Activated T-cell treated with anti-CD3 and anti-CD28 coated beads, Interleukin-2, amount 50 U/mL, for 72 hours (primary cell): ENCODE results near the gene TSPAN8. TPM values are rescaled to one million over a fixed set of nuclear protein-coding genes. Genes with fewer than 3 reads are reported as not detected.
"Not testable (repeated sequence)": the region's sequence is repeated elsewhere in the genome, so short reads cannot be mapped to it uniquely, and the experiment has no call there.

ENCODE experiments used
- ATAC-seq, 2 donors: fragments of 150-1000 bp; cut with Tn5 transposase; replicated peaks in 1 of 2; 2 replicates each; pipeline ENCODE4 v1.10.0; 2021; ENCODE audit warnings: moderate library complexity in 2 of 2, mild to moderate bottlenecking in 1 of 2
- DNase-seq, 2 donors: peaks; one replicate each; pipeline ENCODE4 v3.0.0; 2021 to 2022; ENCODE audit warnings: mixed read lengths in 1 of 2
- H3K27ac Mint-ChIP-seq: one replicate; pipeline ENCODE4 v1.8.0; 2022; ENCODE audit warnings: mild to moderate bottlenecking, moderate library complexity, mixed read lengths
- H3K27me3 Mint-ChIP-seq: one replicate; pipeline ENCODE4 v1.8.0; 2022; ENCODE audit warnings: low read depth, mixed read lengths
- H3K36me3 Mint-ChIP-seq, 2 donors: one replicate each; pipeline ENCODE4 v1.8.0; 2022; ENCODE audit warnings: mixed read lengths in 2 of 2, mild to moderate bottlenecking in 1 of 2; ENCODE audit not compliant: insufficient read depth in 2 of 2
- H3K4me1 Mint-ChIP-seq: one replicate; pipeline ENCODE4 v1.8.0; 2022; ENCODE audit warnings: low read depth, mixed read lengths
- H3K4me3 Mint-ChIP-seq, 2 donors: one replicate each; pipeline ENCODE4 v1.8.0; 2022; ENCODE audit warnings: mild to moderate bottlenecking in 2 of 2, mixed read lengths in 2 of 2, moderate library complexity in 2 of 2
- H3K9me3 Mint-ChIP-seq, 2 donors: one replicate each; pipeline ENCODE4 v1.8.0; 2022; ENCODE audit warnings: mixed read lengths in 2 of 2
- total RNA-seq, 2 donors: library from RNA; stranded (reverse); gene quantifications; one replicate each; pipeline ENCODE4 v1.2.3, GENCODE V29; 2022

Gene TSPAN8
- total RNA-seq, 2 donors from 2014 or later, result not detected

DNA sequence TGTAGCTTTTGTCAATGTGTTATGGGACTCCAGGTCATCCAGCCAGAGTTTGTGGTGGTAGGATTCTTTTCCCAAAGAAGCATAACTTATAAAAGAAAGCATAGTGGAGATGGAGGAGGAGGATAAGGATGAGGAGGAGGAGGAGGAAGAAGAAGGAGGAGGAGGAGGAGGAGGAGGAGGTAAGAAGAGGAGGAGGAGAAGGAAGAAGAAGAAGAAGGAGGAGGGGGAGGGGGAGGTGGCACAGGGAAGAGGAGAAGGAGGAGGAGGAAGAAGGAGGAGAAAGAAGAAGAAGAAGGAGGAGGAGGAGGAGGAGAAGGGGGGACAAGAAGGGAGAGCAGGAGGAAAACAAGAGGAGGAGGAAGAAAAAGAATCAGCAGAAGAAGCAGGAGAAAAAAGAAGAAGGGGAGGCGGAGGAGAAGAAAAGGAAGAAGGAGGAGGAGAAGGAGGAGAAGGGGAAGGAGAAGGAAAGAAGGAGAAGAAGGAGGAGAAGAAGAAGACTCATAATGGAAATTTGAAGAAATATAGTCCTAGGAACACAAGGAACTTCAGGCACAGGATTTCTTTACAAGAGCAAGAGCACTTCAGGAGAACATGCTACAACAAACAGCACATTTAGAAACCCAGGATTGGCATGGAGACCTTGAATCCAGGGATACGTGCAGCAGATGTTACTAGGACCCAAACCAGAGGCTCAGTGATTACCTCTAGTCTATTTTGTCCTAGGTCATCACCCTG, 22.6 kb downstream of the TSPAN8 start:
- H3K27ac Mint-ChIP-seq, result no peak overlapping the region
- H3K36me3 Mint-ChIP-seq, result no peaks in the 10 kb centered on the region
- peaks cover 2 to 4% of the 10 kb centered on the region in 2 donors for H3K9me3 Mint-ChIP-seq
- ATAC-seq, result no peak
- no peak overlapping the region for H3K4me3 Mint-ChIP-seq
- H3K27me3 Mint-ChIP-seq, result no peaks in the 10 kb centered on the region
- no peak for DNase-seq
- H3K4me1 Mint-ChIP-seq, result no peaks in the 10 kb centered on the region

DNA sequence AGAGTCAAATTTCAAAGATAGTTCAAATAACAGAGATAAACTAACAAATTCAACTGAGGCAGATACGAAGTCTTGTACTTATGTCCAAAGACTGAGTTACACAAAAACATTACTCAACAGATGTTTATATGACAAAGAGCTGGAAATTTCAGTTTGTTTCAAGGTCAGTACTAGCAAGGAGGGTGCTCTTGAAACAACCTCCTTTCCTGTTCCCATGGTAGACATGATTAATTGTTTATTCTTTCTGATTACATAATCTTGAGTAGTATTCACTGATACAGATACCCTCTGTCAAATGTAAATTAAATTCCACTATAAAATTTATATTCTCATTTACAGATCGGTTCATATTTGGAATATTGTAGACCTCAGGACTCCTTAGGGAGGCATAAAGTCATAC, 23.4 kb downstream of the TSPAN8 start:
- Mint-ChIP-seq H3K27ac (no peak overlapping the region), H3K4me1 (no peaks in the 10 kb centered on the region), H3K36me3 (no peaks in the 10 kb centered on the region), H3K4me3 (no peak overlapping the region), H3K9me3 (peaks cover 2 to 4% of the 10 kb centered on the region in 2 donors), H3K27me3 (no peaks in the 10 kb centered on the region)
- ATAC-seq, result no peak
- no peak for DNase-seq

DNA sequence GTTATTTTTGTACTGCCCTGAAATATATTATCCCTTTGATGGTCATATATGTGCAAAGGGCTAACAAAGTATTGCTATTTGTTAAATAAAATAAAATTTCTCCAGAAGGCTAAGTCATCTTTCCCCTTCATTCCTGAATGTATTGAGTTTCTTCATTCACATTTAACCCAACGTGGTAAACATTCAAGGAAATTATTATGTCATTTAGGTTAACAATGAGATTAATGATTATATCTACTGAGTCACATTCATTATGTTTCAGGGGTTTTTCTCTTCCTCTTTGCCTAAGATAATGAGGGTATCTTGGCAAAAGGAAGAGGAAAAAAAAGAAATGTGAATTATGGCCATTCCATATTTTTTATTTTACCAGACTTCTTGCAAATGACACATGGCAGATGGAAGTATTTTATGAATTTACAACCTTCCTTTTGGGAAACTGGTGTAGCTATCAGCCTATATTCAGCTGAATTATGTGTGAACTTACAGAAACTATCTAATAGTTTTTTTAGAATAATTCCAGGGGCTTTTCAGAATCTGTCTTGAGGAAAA, 27.2 kb downstream of the TSPAN8 start:
- H3K9me3 Mint-ChIP-seq, result peaks cover 0 to 2% of the 10 kb centered on the region in 2 donors
- H3K27ac Mint-ChIP-seq, result no peak overlapping the region
- no peaks in the 10 kb centered on the region for H3K36me3 Mint-ChIP-seq
- ATAC-seq (no peak), DNase-seq (no peak)
- H3K4me1 Mint-ChIP-seq, result no peaks in the 10 kb centered on the region
- no peaks in the 10 kb centered on the region for H3K27me3 Mint-ChIP-seq
- no peak overlapping the region for H3K4me3 Mint-ChIP-seq

DNA sequence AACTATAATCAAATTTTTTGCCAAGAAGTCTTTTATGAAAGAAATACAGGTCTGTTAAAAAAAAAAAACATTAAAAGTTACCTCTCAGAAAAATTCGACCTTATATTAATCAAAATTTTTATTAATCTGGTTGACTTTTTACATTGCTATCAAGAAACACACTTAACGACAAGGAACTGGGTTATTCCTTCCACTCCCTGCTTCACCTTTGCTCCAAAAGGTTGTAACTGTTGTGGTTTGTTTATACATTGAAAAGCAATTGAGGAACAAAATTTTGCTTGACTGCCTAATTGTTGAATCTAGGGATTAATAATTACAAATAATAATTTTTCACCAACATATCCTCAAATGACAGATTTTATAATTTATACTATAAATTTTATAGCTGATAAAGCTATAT, 28.4 kb downstream of the TSPAN8 start:
- no peaks in the 10 kb centered on the region for H3K36me3 Mint-ChIP-seq
- DNase-seq, result no peak
- ATAC-seq, result no peak
- no peaks in the 10 kb centered on the region for H3K9me3 Mint-ChIP-seq
- H3K4me3 Mint-ChIP-seq, result no peak overlapping the region
- no peak overlapping the region for H3K27ac Mint-ChIP-seq
- H3K4me1 Mint-ChIP-seq, result no peaks in the 10 kb centered on the region
- no peaks in the 10 kb centered on the region for H3K27me3 Mint-ChIP-seq

GRCh38 chr12:71128191-71128788, 29.5 kb downstream of the TSPAN8 start:
- ATAC-seq, result no peak
- Mint-ChIP-seq H3K27ac (no peak overlapping the region), H3K4me1 (no peaks in the 10 kb centered on the region), H3K4me3 (no peak overlapping the region), H3K9me3 (no peaks in the 10 kb centered on the region), H3K36me3 (no peaks in the 10 kb centered on the region), H3K27me3 (no peaks in the 10 kb centered on the region)
- no peak for DNase-seq

- Mint-ChIP-seq H3K4me1 (no peaks in the 10 kb centered on the region), H3K36me3 (no peaks in the 10 kb centered on the region), H3K4me3 (no peak overlapping the region), H3K27me3 (no peaks in the 10 kb centered on the region), H3K27ac (no peak overlapping the region), H3K9me3 (no peaks in the 10 kb centered on the region)
- ATAC-seq (no peak), DNase-seq (no peak)
Measured at GRCh38 chr12:71125949-71126348, 31.9 kb downstream of the TSPAN8 start.

DNA sequence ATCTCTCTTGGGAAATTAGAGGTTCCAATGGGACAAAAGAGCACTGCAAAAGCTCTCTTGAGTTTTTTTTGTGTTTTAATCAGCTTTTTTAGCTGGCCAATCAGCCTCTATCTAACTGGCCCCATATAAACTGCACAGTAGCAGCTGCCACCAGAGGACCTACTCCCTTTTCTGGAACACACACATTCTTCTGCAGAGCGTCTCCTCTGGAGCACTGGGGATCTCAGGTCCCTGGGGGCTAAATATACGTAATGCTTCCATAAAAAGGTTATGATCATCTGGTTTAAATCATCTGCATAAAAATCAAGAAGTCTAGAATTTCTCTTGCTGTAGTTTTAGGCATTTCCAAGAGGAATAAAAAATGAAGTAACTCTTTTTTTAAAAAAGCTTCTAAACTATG, 32.3 kb downstream of the TSPAN8 start:
- Mint-ChIP-seq H3K4me1 (no peaks in the 10 kb centered on the region), H3K27me3 (no peaks in the 10 kb centered on the region), H3K27ac (no peak overlapping the region), H3K4me3 (no peak overlapping the region), H3K36me3 (no peaks in the 10 kb centered on the region), H3K9me3 (no peaks in the 10 kb centered on the region)
- DNase-seq (no peak), ATAC-seq (no peak)

GRCh38 chr12:71124835-71125460, 32.9 kb downstream of the TSPAN8 start:
- no peak for ATAC-seq
- Mint-ChIP-seq H3K4me3 (no peak overlapping the region), H3K9me3 (no peaks in the 10 kb centered on the region), H3K36me3 (no peaks in the 10 kb centered on the region), H3K4me1 (no peaks in the 10 kb centered on the region), H3K27ac (no peak overlapping the region), H3K27me3 (no peaks in the 10 kb centered on the region)
- DNase-seq, result no peak

DNA sequence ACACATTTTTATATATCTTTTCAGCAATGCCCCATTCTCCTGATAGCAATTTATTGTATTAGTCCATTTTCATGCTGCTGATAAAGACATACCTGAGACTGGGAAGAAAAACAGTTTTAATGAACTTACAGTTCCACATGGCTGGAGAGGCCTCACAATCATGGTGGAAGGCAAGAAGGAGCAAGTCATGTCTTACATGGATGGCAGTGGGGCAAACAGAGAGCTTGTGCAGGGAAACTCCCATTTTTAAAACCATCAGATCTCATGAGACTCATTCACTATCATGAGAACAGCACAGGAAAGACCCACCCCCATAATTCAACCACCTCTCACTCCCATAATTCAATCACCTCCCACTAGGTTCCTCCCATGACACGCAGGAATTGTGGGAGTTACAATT, 44.7 kb downstream of the TSPAN8 start:
- H3K27ac Mint-ChIP-seq, H3K4me1 Mint-ChIP-seq, H3K9me3 Mint-ChIP-seq, H3K27me3 Mint-ChIP-seq, H3K36me3 Mint-ChIP-seq, ATAC-seq, H3K4me3 Mint-ChIP-seq, DNase-seq: not testable (repeated sequence)

GRCh38 chr12:71109834-71110233, 48.0 kb downstream of the TSPAN8 start:
- no peak overlapping the region for H3K4me3 Mint-ChIP-seq
- ATAC-seq (no peak), DNase-seq (no peak)
- H3K4me1 Mint-ChIP-seq, result no peaks in the 10 kb centered on the region
- no peaks in the 10 kb centered on the region for H3K27me3 Mint-ChIP-seq
- no peaks in the 10 kb centered on the region for H3K36me3 Mint-ChIP-seq
- no peak overlapping the region for H3K27ac Mint-ChIP-seq
- peaks cover 3 to 14% of the 10 kb centered on the region in 2 donors for H3K9me3 Mint-ChIP-seq

GRCh38 chr12:71108355-71108754, 49.4 kb downstream of the TSPAN8 start:
- no peaks in the 10 kb centered on the region for H3K4me1 Mint-ChIP-seq
- no peak for DNase-seq
- no peak for ATAC-seq
- no peaks in the 10 kb centered on the region for H3K27me3 Mint-ChIP-seq
- no peak overlapping the region for H3K27ac Mint-ChIP-seq
- H3K9me3 Mint-ChIP-seq, result peaks cover 3 to 11% of the 10 kb centered on the region in 2 donors
- H3K36me3 Mint-ChIP-seq, result no peaks in the 10 kb centered on the region
- H3K4me3 Mint-ChIP-seq, result no peak overlapping the region

- H3K27ac Mint-ChIP-seq, result no peak overlapping the region
- H3K4me3 Mint-ChIP-seq, result no peak overlapping the region
- H3K27me3 Mint-ChIP-seq, result no peaks in the 10 kb centered on the region
- H3K9me3 Mint-ChIP-seq, result peaks cover 3 to 11% of the 10 kb centered on the region in 2 donors
- H3K4me1 Mint-ChIP-seq, result no peaks in the 10 kb centered on the region
- ATAC-seq, result no peak
- DNase-seq, result no peak
- H3K36me3 Mint-ChIP-seq, result no peaks in the 10 kb centered on the region
Measured at GRCh38 chr12:71107936-71108335, 49.9 kb downstream of the TSPAN8 start.

GRCh38 chr12:71105956-71106355, 51.8 kb downstream of the TSPAN8 start:
- no peak overlapping the region for H3K4me3 Mint-ChIP-seq
- H3K4me1 Mint-ChIP-seq, result no peaks in the 10 kb centered on the region
- H3K27me3 Mint-ChIP-seq, result no peaks in the 10 kb centered on the region
- H3K27ac Mint-ChIP-seq, result no peak overlapping the region
- peaks cover under 1 to 6% of the 10 kb centered on the region in 2 donors for H3K9me3 Mint-ChIP-seq
- no peak for ATAC-seq
- DNase-seq, result no peak
- no peaks in the 10 kb centered on the region for H3K36me3 Mint-ChIP-seq
